Retinal pigment epithelial cell (primary cell): ENCODE data around the gene ZFAND2B.
"Not testable (repeated sequence)": the region's sequence is repeated elsewhere in the genome, so short reads cannot be mapped to it uniquely, and the experiment has no call there.

Source experiments
- DNase-seq: peaks from one replicate; pipeline ENCODE4 v3.0.0-alpha.2; 2010; ENCODE audit warnings: low read depth
- H3K4me3 ChIP-seq: 2 replicates; pipeline ENCODE4 v1.5.1; 2011; ENCODE audit warnings: mild to moderate bottlenecking, low read length, control low read depth, moderate library complexity
- TF ChIP-seq, protein P1 (sequence below): conservative IDR thresholded peaks from 2 replicates; pipeline ENCODE4 v1.5.1; 2011; ENCODE audit warnings: low read depth, low read length, control low read depth, inconsistent platforms

ZFAND2B gene

DNA sequence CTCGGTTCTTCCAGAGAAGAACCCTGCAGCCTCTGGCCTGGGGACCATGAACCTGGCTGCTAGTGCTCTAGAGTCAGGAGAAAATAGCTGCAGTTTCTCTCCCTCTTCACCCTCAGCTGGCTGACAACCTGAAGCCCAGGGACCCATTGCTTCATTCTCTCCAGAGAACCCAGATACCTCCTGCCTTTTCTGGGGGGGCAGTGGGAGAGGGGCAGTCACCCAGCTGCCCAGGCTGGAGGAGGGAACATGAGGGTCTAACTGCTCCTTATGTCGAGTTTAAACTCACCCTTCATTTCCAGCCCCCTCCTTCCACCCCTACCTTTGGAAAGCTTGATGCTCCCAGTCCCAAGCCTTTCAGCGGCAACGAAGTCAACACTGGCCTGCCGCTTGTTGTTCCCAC, 7.6 kb upstream of the ZFAND2B start:
- TF ChIP-seq, protein P1, sequence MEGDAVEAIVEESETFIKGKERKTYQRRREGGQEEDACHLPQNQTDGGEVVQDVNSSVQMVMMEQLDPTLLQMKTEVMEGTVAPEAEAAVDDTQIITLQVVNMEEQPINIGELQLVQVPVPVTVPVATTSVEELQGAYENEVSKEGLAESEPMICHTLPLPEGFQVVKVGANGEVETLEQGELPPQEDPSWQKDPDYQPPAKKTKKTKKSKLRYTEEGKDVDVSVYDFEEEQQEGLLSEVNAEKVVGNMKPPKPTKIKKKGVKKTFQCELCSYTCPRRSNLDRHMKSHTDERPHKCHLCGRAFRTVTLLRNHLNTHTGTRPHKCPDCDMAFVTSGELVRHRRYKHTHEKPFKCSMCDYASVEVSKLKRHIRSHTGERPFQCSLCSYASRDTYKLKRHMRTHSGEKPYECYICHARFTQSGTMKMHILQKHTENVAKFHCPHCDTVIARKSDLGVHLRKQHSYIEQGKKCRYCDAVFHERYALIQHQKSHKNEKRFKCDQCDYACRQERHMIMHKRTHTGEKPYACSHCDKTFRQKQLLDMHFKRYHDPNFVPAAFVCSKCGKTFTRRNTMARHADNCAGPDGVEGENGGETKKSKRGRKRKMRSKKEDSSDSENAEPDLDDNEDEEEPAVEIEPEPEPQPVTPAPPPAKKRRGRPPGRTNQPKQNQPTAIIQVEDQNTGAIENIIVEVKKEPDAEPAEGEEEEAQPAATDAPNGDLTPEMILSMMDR, result no peak
- DNase-seq, result no peak
- H3K4me3 ChIP-seq, result no peak overlapping the region

DNA sequence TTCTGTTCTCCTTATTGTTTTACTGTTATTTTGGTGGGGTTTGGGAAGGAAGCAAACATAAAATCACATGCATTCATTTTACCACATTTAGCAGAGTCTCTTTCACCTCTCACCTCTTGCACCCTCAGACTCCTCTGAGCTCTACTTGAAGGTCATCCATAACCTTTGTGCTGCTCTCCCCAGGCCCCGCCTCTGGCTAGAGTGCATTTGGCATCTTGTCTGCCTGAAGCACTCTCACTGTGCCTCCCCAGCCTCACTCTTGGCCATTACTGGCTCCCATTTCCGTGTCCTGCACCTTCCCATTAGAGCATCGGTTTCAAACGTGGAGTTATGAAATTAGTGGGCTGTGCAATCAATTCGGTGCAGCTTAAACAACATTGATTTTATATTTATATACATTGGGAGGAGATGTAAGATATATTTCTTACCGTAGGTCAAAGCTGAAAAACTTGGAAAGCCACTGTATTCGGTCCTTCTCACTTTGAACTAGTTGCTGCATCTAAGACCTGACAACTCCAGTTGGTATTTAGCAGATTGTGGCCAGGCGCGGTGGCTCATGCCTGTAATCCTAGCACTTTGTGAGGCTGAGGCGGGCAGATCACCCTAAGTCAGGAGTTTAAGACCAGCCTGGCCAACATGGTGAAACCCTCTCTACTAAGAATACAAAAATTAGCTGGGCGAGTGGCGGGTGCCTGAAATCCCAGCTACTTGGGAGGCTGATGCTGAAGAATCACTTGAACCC, 6.9 kb upstream of the ZFAND2B start:
- no peak for DNase-seq
- TF ChIP-seq, protein P1, result no peak
- no peak overlapping the region for H3K4me3 ChIP-seq

DNA sequence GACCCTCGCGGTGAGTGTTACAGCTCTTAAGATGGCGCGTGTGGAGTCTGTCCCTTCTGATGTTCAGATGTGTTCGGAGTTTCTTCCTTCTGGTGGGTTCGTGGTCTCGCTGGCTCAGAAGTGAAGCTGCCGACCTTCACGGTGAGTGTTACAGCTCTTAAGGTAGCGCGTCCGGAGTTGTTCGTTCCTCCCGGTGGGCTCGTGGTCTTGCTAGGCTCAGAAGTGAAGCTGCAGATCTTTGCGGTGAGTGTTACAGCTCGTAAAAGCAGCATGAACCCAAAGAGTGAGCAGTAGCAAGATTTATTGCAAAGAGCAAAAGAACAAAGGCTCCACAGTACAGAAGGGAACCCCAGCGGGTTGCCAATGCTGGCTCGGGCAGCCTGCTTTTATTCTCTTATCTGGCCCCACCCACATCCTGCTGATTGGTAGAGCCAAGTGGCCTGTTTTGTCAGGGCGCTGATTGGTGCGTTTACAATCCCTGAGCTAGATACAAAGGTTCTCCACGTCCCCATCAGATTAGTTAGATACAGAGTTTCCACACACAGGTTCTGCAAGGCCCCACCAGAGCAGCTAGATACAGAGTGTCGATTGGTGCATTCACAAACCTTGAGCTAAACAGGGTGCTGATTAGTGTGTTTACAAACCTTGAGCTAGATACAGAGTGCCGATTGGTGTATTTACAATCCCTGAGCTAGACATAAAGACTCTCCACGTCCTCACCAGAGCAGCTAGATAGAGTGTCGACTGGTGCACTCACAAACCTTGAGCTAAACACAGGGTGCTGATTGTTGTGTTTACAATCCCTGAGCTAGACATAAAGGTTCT, 5.9 kb upstream of the ZFAND2B start:
- DNase-seq, H3K4me3 ChIP-seq: not testable (repeated sequence)

DNA sequence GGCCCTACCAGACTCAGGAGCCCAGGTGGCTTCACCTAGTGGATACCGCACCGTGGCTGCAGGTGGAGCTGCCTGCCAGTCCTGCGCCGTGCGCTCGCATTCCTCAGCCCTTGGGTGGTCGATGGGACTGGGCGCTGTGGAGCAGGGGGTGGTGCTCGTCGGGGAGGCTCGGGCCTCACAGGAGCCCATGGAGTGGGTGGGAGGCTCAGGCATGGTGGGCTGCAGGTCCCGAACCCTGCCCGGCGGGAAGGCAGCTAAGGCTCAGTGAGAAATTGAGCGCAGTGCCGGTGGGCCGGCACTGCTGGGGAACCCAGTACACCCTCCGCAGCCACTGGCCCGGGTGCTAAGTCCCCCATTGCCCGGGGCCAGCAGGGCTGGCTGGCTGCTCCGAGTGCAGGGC, 5.3 kb upstream of the ZFAND2B start:
- not testable (repeated sequence) for H3K4me3 ChIP-seq, DNase-seq

DNA sequence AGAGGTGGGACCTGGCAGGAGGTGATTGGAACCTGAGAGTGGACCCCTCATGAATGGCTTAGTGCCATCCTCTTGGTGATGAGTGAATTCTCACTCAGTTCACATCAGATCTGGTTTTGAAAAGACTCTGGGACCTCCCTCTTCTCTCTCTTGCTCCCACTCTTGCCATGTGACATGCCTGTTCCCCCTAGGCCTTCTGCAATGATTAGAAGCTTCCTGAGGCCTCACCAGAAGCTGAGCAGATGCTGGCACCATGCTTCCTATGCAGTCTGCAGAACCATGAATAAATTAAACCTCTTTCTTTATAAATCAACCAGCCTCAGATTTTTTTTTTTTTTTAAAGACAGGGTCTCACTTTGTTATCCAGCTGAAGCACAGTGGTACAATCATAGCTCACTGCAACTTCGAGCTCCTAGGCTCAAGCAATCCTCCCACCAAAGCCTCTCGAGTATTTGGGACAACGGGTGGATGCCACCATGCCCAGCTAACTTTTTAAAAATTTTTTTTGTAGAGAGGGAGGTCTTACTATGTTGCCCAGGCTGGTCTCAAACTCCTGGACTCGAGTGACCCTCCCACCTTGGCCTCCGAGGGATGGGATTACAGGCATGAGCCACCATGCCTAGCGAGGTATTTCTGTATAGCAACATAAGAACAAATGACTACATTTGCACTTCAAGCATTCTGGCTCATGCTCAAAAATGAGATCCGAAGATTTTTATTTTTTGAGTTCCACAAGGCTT, 2.0 kb upstream of the ZFAND2B start:
- TF ChIP-seq, protein P1, result no peak
- H3K4me3 ChIP-seq, result no peak overlapping the region
- DNase-seq, result no peak

DNA sequence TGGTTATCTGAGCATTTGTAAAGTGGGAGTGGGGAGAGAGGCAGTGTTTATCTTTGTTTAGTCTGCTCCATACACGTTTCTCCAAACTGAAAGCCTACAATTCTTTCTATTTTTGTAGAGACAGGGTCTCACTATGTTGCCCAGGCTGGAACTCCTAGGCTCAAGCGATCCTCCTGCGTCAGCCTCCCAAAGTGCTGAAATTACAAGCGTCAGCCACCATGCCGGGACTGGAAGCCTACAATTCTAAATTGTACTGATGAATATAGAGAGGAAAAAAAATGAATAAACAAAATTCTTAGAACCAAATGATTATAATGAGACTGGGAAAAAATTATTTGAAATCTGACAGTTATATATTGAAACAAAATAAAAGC, 1.4 kb upstream of the ZFAND2B start:
- no peak for DNase-seq
- TF ChIP-seq, protein P1, result no peak
- H3K4me3 ChIP-seq, result no peak overlapping the region

DNA sequence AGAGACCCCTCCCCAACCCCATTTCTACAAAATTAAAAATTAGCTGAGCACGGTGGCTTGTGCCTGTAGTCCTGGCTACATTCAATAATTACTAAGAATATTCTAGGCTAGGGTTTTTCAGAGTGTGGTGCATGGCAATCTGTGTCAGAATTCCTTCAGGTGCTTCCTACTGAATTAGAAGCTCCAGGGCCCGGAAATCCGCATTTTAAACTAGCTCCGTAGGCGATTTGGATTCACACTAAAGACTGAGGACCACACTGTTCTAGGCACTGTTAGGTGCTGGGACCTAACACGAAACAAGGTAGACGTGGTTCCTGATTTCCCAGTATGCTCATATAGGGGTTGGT, 628 bp upstream of the ZFAND2B start:
- TF ChIP-seq, protein P1, result no peak
- DNase-seq, result no peak

More for the DNA sequence above, 628 bp upstream of the ZFAND2B start:
- H3K4me3 ChIP-seq, result peak overlapping the region; percentile 79
